K562 (cell line): ENCODE measurements around the gene MYCBPAP. TPM values are rescaled to one million over a fixed set of nuclear protein-coding genes. Genes with fewer than 3 reads are reported as not detected.

Experiments used
- CGGBP1 ChIP-seq: fragments of 250-450 bp; sonication (Bioruptor Pico); IDR thresholded peaks from 2 replicates; pipeline ENCODE4 v1.9.0; 2021; ENCODE audit warnings: mild to moderate bottlenecking
- CREB3L1 ChIP-seq: fragments of 450-650 bp; IDR thresholded peaks from 2 replicates; pipeline ENCODE4 v1.6.1; 2014; ENCODE audit warnings: low read depth, mild to moderate bottlenecking, moderate library complexity, borderline replicate concordance
- E2F3 ChIP-seq: fragments of 250-450 bp; sonication (Bioruptor Pico); IDR thresholded peaks from 2 replicates; pipeline ENCODE4 v1.4.0; 2020; ENCODE audit warnings: mild to moderate bottlenecking
- IRF9 ChIP-seq: fragments of 450-650 bp; IDR thresholded peaks from 2 replicates; pipeline ENCODE4 v1.6.1; 2016; ENCODE audit warnings: missing biosample characterization, missing genetic modification characterization
- KDM5B ChIP-seq: fragments of 200-600 bp; sonication (generic); IDR thresholded peaks from 2 replicates; pipeline ENCODE4 v1.6.1; 2012; ENCODE audit warnings: low read depth, mild to moderate bottlenecking, moderate library complexity, low read length, control low read depth, inconsistent platforms; ENCODE audit not compliant: insufficient replicate concordance
- MTF1 ChIP-seq: fragments of 250-450 bp; sonication (Bioruptor Pico); IDR thresholded peaks from 2 replicates; pipeline ENCODE4 v1.9.0; 2021; ENCODE audit warnings: moderate library complexity, mild to moderate bottlenecking, inconsistent platforms, borderline replicate concordance
- ZNF445 ChIP-seq: fragments of 250-450 bp; sonication (Bioruptor Pico); IDR thresholded peaks from 2 replicates; pipeline ENCODE4 v1.4.0; 2020; ENCODE audit warnings: low read depth, mild to moderate bottlenecking, moderate library complexity
- ZNF592 ChIP-seq: fragments of 450-650 bp; IDR thresholded peaks from 2 replicates; pipeline ENCODE4 v1.6.1; 2017; ENCODE audit warnings: antibody characterized with exemption, mild to moderate bottlenecking
- polyA plus RNA-seq, 8 experiments: library from polyadenylated mRNA; depleted of rRNA in 4 of 8; stranded (reverse) in 5 of 8; unstranded in 3 of 8; fragments of >200 nt; fragmentation: Nextera tagmentation in 2 of 8; fragmentation: Illumina TruSeq in 1 of 8; extraction: Ambion mirVana in 2 of 8; extraction: Trizol in 1 of 8; gene quantifications; 2 replicates each; pipeline versions ENCODE4 v1.2.1 to v1.2.3, GENCODE V29; 2011 to 2014; ENCODE audit warnings: inconsistent platforms in 1 of 8, missing spikeins in 1 of 8
- total RNA-seq, 7 experiments: library from RNA; depleted of rRNA in 6 of 7; stranded (reverse); fragments of >200 nt in 6 of 7; fragmentation: Illumina TruSeq in 2 of 7; extraction: Trizol in 2 of 7; gene quantifications; 2 replicates each; pipeline versions ENCODE4 v1.2.1 to v1.2.3, GENCODE V29; 2011 to 2021; ENCODE audit warnings: low replicate concordance in 1 of 7

The MYCBPAP gene
- total and polyA plus RNA-seq, 9 of the 15 experiments (the other 6 are each of a cell fraction or from before 2014, with no cell fraction given) = not detected

- no peak for TF ChIP-seq KDM5B
- TF ChIP-seq ZNF445 (CRISPR knock-in tag) = no peak
- TF ChIP-seq CREB3L1 = no peak
- TF ChIP-seq MTF1 (CRISPR knock-in tag) = no peak
- TF ChIP-seq E2F3 (CRISPR knock-in tag) = no peak
- TF ChIP-seq ZNF592 = no peak
- no peak for TF ChIP-seq CGGBP1 (CRISPR knock-in tag)
- no peak for TF ChIP-seq IRF9 (tag)
Measured at GRCh38 chr17:50492214-50492613, 16.0 kb upstream of the MYCBPAP start (continued).
